OCI-LY7 (cell line): Measurements from ENCODE around the gene NAPA. TPM values are rescaled to one million over a fixed set of nuclear protein-coding genes. Genes with fewer than 3 reads are reported as not detected.

Experiments used
- BruUV-seq: library from RNA; stranded (reverse); fragments of 400-500 nt; replicated peaks from 2 replicates; lab custom pipeline; 2021; lab: Mats Ljungman, UMichigan
- CTCF ChIA-PET: fragments of 300-600 bp; sonication (Branson Sonifier 250); formaldehyde crosslinking; loops from one replicate; lab custom pipeline; 2022; ENCODE audit warnings: antibody characterized with exemption; ENCODE audit not compliant: unreplicated experiment; lab: Charles Lee
- POLR2A ChIA-PET: fragments of 300-600 bp; sonication (Branson Sonifier 250); formaldehyde crosslinking; loops from one replicate; lab custom pipeline; 2022; ENCODE audit warnings: antibody characterized with exemption; lab: Charles Lee
- DNase-seq: peaks from one replicate; pipeline ENCODE4 v3.0.0-alpha.2; 2015; ENCODE audit warnings: low spot score
- H2AFZ ChIP-seq: fragments of 200-600 bp; sonication (generic), shearing (Covaris generic); 2 replicates; pipeline ENCODE4 v1.6.1; 2014; ENCODE audit warnings: mild to moderate bottlenecking, antibody characterized with exemption, low read length, moderate library complexity
- H3K27ac ChIP-seq: fragments of 200-600 bp; sonication (generic); 2 replicates; pipeline ENCODE4 v1.5.1; 2014; ENCODE audit warnings: mixed run types, low read depth, mild to moderate bottlenecking, moderate library complexity, low read length, inconsistent platforms; ENCODE audit not compliant: poor library complexity, severe bottlenecking
- H3K36me3 ChIP-seq: fragments of 200-600 bp; sonication (generic); 2 replicates; pipeline ENCODE4 v1.6.1; 2014; ENCODE audit warnings: mild to moderate bottlenecking, antibody characterized with exemption, low read length, moderate library complexity, mixed read lengths; ENCODE audit not compliant: insufficient read depth
- H3K4me1 ChIP-seq: fragments of 200-600 bp; sonication (generic); 2 replicates; pipeline ENCODE4 v1.5.1; 2014; ENCODE audit warnings: mild to moderate bottlenecking, low read length; ENCODE audit not compliant: insufficient read depth, poor library complexity, severe bottlenecking
- H3K4me2 ChIP-seq: fragments of 200-600 bp; sonication (generic); 2 replicates; pipeline ENCODE4 v1.6.1; 2014; ENCODE audit warnings: mild to moderate bottlenecking, low read length
- H3K4me3 ChIP-seq: fragments of 200-600 bp; sonication (generic); 2 replicates; pipeline ENCODE4 v1.5.1; 2014; ENCODE audit warnings: mild to moderate bottlenecking, low read depth, low read length; ENCODE audit not compliant: poor library complexity, severe bottlenecking
- H3K79me2 ChIP-seq: fragments of 200-600 bp; sonication (generic); 2 replicates; pipeline ENCODE4 v1.6.1; 2016; ENCODE audit warnings: low read depth, mild to moderate bottlenecking, low read length, moderate library complexity, mixed read lengths; ENCODE audit not compliant: insufficient read depth
- H3K9me2 ChIP-seq: fragments of 200-600 bp; sonication (generic); 2 replicates; pipeline ENCODE4 v1.6.1; 2016; ENCODE audit warnings: mild to moderate bottlenecking, low read length, mixed read lengths; ENCODE audit not compliant: insufficient read depth
- H3K9me3 ChIP-seq: fragments of 200-600 bp; sonication (generic); 2 replicates; pipeline ENCODE4 v1.6.1; 2014; ENCODE audit warnings: mild to moderate bottlenecking, mixed run types, low read length, mixed read lengths
- H4K20me1 ChIP-seq: fragments of 200-600 bp; sonication (generic); 2 replicates; pipeline ENCODE4 v1.6.1; 2014; ENCODE audit warnings: mild to moderate bottlenecking, antibody characterized with exemption, low read length, moderate library complexity, mixed read lengths; ENCODE audit not compliant: insufficient read depth
- CTCF ChIP-seq: fragments of 200-600 bp; sonication (generic); conservative IDR thresholded peaks from 2 replicates; pipeline ENCODE4 v1.5.1; 2014; ENCODE audit warnings: mild to moderate bottlenecking, antibody characterized with exemption, low read length, moderate library complexity, mixed read lengths
- EZH2phosphoT487 ChIP-seq: fragments of 200-600 bp; sonication (generic); IDR thresholded peaks from 2 replicates; pipeline ENCODE4 v1.6.1; 2018; ENCODE audit warnings: low read depth, borderline replicate concordance, mild to moderate bottlenecking, mixed run types, antibody characterized with exemption, low read length, moderate library complexity, mixed read lengths
- intact Hi-C: fragments of 100-400 bp; cut with micrococcal nuclease; formaldehyde crosslinking; loops from one replicate; pipeline ENCODE4 v1.10.0; 2022; ENCODE audit not compliant: unreplicated experiment
- total RNA-seq, 2 experiments: library from RNA; depleted of rRNA in 1 of 2; stranded (reverse); fragments of >200 nt in 1 of 2; shearing (Covaris generic) in 1 of 2; gene quantifications; 2 replicates each; pipeline ENCODE4 v1.2.3, GENCODE V29; 2014 to 2022

The NAPA gene
- total RNA-seq, 2 experiments from 2014 or later = 56.5 to 71.4 TPM

- TF ChIP-seq CTCF (no peak), EZH2phosphoT487 (no peak)
- CTCF ChIA-PET = no interaction called here
Measured at GRCh38 chr19:47495478-47496372, 19.1 kb downstream of the NAPA start.

GRCh38 chr19:47494729-47495128 lies 20.1 kb downstream of the NAPA start:
- TF ChIP-seq EZH2phosphoT487 = no peak
- no peak for TF ChIP-seq CTCF
- no TSS peak for BruUV-seq
- intact Hi-C loops = no loop called here
- Histone ChIP-seq H3K36me3 (peaks cover 34% of the 10 kb centered on the region; the same call in 1 of the 2 replicates), H3K9me3 (no peaks in the 10 kb centered on the region), H2AFZ (no peak overlapping the region), H3K4me1 (peaks cover 9% of the 10 kb centered on the region), H3K9me2 (no peaks in the 10 kb centered on the region), H3K4me2 (no peak overlapping the region), H4K20me1 (no peaks in the 10 kb centered on the region; the same call in 1 of the 2 replicates), H3K4me3 (no peak overlapping the region), H3K79me2 (no peaks in the 10 kb centered on the region), H3K27ac (no peak overlapping the region)
- ChIA-PET POLR2A (no interaction called here), CTCF (no interaction called here)
- no peak for DNase-seq

More at GRCh38 chr19:47495478-47496372, 19.1 kb downstream of the NAPA start:
- no peak overlapping the region for H3K4me2 ChIP-seq
- intact Hi-C loops = no loop called here
- peaks cover 34% of the 10 kb centered on the region; the same call in 1 of the 2 replicates for H3K36me3 ChIP-seq
- no peaks in the 10 kb centered on the region for H3K79me2 ChIP-seq
- no peak overlapping the region for H3K27ac ChIP-seq
- no peaks in the 10 kb centered on the region for H3K9me3 ChIP-seq
- no TSS peak for BruUV-seq
- no peaks in the 10 kb centered on the region for H3K9me2 ChIP-seq
- DNase-seq = no peak
- H3K4me3 ChIP-seq = no peak overlapping the region
- H4K20me1 ChIP-seq = no peaks in the 10 kb centered on the region; the same call in 1 of the 2 replicates
- peaks cover 5% of the 10 kb centered on the region for H3K4me1 ChIP-seq
- H2AFZ ChIP-seq = no peak overlapping the region
- POLR2A ChIA-PET = no interaction called here

- no peaks in the 10 kb centered on the region; the same call in 1 of the 2 replicates for H4K20me1 ChIP-seq
- TF ChIP-seq EZH2phosphoT487 = no peak
- TF ChIP-seq CTCF = no peak
- no peak for DNase-seq
- H3K9me2 ChIP-seq = no peaks in the 10 kb centered on the region
- no peak overlapping the region for H2AFZ ChIP-seq
- ChIA-PET CTCF (no interaction called here), POLR2A (no interaction called here)
- no peak overlapping the region for H3K4me2 ChIP-seq
- peaks cover 33% of the 10 kb centered on the region; the same call in 1 of the 2 replicates for H3K36me3 ChIP-seq
- no peaks in the 10 kb centered on the region for H3K9me3 ChIP-seq
- no peak overlapping the region for H3K4me3 ChIP-seq
- BruUV-seq = no TSS peak
- peaks cover 9% of the 10 kb centered on the region for H3K4me1 ChIP-seq
- no peaks in the 10 kb centered on the region for H3K79me2 ChIP-seq
- intact Hi-C loops = no loop called here
- no peak overlapping the region for H3K27ac ChIP-seq
Measured at GRCh38 chr19:47494211-47494547, 20.7 kb downstream of the NAPA start.
